ENCODE measurements around the gene ARFRP1.

Gene ARFRP1, protein sequence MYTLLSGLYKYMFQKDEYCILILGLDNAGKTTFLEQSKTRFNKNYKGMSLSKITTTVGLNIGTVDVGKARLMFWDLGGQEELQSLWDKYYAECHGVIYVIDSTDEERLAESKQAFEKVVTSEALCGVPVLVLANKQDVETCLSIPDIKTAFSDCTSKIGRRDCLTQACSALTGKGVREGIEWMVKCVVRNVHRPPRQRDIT

DNA sequence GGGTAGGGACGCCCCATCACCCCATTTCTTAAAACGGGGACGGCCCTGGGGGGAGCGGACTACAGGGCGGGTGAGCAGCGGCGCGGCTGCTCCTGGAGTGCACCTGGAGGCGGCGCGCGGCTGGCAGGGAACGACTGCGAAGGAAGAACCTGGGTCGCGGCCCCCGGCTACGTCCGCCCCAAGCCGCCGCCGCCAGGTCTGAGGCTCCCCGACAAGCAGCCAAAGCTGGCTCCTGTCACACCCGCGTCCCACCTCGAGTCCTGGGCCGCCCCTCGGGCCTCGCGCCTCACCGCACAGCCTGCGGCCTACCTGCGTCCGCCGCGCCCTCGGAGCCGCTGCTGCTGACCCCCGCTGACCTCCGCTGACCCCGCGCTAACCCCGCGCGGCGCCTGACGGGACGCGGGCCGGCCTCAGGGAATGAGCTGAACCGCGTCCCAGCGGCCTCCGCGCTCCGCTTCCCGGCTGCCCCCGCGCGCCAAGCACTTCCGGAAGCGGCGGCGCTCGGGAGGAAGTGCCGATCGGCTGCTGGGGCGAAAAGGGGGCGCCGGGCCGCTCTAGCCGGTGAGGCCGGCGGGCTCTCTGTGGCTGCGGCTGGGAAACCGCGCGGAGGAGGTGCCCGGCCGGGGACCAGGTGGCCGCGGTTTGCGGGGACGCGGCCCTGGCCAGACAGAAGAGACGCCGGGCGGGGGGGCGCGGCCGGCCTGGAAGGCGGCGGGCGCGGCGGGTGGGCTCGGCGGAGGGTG lies at the start of gene ARFRP1, which contains the start of gene ZGPAT:
TSS of gene ARFRP1 (minus strand) at position 419 of the 743 bp plus-strand sequence. CDS start 885 bp downstream, outside the sequence.
TSS of gene ZGPAT (plus strand) at position 482 of the 743 bp plus-strand sequence. CDS start 542 bp downstream, outside the sequence.
- peak; percentile 81 for DNase-seq (ENCODE audit: low read depth)

DNA sequence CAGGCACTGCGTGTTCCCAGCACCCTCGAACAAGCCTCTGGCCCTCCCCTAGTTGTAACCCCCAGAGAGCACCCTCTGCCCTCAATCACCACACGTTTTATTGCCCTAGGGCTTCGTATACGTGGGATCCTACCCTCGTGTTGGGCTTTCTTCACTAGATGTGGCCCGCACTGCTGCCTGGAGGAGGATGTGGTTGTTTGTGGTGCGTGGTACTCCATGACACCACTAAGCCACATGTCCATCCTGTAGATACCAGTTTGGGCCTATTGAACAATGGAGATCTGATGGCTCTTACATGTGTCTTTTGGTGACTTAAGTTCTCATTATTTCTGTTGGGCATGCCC lies 48.8 kb upstream of the ARFRP1 start:
- DNase-seq (ENCODE audit: low read depth), result no peak

GRCh38 chr20:63755933-63756647 lies 48.3 kb upstream of the ARFRP1 start:
- DNase-seq (ENCODE audit: low read depth), result no peak

DNA sequence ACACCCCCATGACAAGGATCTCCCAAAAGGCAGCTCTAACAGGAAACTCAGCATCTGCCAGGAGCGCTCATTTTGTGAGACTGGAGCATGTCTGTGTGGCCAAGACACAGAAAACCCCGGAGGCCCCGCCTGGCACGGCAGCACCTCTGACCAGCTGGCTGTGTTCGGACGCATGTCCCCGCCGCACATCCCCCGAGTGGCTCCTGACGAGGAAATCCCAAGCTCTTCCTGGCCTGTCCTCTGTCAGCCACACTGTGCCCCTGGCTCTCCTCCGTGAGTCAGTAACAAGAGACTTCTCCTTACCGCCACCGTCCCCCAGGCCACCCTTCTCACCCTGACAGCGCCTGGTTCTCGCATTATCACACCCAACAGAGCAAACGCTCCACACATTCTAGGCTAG lies 46.2 kb upstream of the ARFRP1 start:
- no peak for DNase-seq (ENCODE audit: low read depth)

- no peak for DNase-seq (ENCODE audit: low read depth)
These were observed 45.6 kb upstream of the ARFRP1 start for GRCh38 chr20:63753381-63753780.

DNA sequence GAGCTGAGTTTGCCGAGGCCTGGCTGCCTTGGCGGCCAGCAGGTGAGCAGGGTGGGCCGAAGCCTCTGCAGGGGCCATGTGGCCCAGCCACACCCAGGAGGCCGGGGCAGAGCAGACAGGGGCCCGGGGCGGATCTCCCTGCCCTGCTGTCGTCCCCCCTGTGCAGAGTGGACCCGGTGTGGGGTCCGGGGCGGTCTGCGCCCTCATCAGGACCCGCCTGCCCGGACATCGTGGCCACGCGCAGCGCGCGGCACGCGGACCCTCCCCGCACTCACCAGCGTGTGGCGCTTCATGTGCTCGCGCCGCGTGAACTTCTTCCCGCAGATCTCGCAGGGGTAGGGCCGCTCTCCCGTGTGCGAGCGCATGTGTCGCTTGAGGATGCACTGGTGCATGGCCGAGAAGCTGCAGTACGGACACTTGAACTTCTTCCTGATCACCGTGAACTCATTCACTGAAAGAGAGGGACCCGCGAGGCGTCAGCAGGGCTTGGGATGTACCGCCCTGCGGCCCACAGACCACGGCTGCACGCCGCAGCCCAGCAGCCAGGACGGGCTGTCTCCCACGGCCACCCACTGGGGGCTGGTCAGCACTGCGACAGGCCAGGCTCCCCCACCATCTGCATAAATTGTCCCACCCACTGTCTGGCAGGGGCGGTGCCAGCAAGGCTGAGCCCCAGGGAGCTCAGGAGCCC lies 44.8 kb upstream of the ARFRP1 start:
- DNase-seq (ENCODE audit: low read depth), result no peak

GRCh38 chr20:63751471-63752271 lies 43.9 kb upstream of the ARFRP1 start:
- DNase-seq (ENCODE audit: low read depth), result no peak

DNA sequence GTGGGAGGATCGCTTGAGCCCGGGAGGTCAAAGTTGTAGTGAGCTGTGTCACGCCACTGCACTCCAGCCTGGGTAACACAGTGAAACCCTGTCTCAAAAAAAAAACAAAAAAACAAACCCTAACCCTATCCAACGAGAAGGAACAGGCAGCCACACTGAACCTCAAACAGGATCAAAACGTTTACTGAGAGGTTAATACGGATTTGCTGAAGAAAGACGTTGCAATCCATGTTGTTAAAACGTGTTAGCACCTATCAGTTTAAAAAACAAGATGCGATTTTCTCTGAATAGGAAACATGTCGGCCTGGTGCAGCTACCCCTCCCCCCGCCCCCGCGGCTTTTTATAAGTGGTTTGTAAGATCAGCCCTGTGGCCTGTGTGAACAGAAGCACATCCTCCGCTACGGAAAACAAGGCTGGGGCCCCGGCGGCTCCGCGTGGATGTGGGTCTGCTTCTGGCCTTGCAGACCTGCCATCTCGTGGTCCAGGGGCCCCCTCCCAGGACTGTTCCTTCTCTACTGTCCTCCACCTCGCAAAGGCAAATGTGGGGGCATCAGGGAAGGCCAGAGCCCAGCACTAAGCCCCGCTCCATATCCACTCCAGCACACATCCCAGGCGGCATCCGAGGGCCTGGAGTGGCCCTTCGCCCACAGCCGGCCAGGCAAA lies 43.2 kb upstream of the ARFRP1 start:
- peak; percentile 59 for DNase-seq (ENCODE audit: low read depth)

- no peak for DNase-seq (ENCODE audit: low read depth)
These were observed 42.1 kb upstream of the ARFRP1 start for GRCh38 chr20:63749597-63750508.

GRCh38 chr20:63748934-63749270 lies 41.1 kb upstream of the ARFRP1 start:
- no peak for DNase-seq (ENCODE audit: low read depth)

DNA sequence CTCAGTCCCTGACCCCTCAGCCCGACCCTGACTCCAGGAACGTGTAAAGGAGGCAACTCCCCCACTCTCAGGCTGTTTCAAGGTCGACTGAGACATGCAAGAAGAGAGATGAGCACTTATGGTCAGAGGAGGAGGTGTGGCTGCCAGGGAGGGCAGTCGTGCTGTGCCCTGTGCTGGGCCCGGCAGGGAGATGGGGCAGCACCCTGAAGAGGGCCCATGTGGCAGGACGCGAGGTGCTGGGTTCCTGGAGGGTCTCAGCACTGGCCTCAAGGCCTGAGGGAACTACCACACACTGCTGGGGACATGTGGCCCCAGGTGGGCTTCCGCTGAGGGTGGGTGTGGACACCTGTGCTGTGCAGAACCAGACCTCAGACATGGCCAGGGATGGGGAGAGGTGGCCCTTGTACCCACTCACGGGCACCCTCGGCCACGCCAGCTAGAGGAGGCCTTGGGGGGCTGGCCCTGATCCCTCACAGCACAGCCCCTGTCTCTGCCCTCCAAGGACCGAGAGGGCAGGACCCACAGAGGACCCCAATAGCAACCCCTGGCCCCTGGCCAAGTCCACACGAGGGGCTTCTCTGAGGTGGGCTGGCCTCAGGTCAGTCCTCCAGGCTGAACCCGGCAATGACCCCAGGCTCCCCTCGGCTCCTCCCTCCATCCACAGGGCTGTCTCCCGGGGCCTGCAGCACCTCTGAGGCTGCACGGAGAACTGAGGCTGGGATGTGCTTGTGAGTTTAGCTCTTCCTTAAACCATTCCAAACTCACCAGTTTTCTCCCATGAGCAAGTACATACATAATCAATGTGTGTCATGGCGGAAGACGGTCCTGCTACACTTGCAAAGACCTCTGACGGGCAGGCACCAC lies 40.5 kb upstream of the ARFRP1 start:
- no peak for DNase-seq (ENCODE audit: low read depth)

DNA sequence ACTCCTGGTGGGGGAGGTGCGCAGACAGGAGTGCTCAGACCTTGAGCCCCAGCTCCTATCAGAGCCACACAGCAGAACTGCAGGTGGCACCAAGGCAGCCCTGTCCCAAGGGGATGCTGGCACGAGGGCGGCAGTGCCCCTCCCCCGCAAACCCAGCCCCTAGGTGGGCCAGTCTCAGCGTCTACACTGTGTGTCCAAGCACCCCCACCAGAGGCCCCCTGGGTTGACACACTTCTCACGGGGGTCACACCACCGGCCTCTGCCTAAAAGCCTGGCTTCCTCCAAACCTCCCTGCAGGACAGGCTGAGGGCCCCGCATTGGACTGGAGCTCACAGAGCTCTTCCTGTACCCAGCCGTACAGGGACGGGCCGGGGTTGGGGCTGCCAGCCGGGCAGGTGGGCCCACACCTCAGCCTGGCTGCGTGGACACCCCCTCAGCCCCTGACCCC lies 39.9 kb upstream of the ARFRP1 start:
- no peak for DNase-seq (ENCODE audit: low read depth)

DNA sequence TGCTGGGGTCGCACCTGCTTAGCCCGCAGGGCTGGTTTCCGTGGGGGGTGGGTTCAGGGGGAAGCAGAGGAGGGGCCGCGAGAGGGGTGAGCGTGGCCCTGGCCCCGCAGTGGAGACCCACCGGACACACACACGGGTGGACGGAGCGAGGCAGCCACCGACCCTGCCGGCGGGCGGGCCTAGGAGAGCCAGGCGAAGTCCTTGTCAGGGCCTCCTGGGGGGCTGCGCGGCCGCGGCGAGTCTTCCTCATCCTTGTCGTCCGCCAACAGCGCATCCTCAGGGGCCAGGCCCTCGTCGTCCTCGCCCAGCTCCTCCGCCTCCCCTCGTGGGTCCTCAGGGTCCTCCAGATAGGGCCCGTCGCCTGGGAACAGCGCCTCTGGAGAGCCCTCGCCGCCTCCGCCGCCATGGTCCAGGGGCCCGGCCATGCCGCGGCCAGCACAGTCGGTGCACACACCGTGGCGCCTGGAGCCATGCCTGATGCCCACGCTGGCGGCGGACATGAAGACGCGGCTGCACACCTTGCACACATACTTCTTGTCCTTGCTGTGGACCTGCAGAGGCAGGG lies 39.1 kb upstream of the ARFRP1 start:
- no peak for DNase-seq (ENCODE audit: low read depth)

GRCh38 chr20:63745961-63746731 lies 38.4 kb upstream of the ARFRP1 start:
- DNase-seq (ENCODE audit: low read depth), result no peak

DNA sequence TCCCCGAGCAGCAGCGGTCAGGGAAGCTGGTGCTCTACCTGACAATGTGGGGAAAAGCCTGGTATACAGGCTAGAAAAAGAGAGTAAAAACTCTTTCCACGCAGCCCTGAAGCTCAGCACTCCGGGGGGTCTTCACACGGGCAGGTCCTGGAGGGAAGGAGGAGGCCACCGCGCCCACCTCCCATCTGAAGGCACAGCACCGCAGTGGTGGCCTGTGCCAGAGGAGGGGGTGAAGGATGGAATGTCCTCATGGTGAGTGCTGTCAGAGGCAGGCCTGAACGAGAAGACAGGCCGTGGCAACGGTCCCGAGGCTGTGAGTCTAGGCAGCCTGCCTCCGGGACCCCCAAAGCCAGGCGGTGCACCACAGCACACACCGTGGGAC lies 37.6 kb upstream of the ARFRP1 start:
- no peak for DNase-seq (ENCODE audit: low read depth)

DNA sequence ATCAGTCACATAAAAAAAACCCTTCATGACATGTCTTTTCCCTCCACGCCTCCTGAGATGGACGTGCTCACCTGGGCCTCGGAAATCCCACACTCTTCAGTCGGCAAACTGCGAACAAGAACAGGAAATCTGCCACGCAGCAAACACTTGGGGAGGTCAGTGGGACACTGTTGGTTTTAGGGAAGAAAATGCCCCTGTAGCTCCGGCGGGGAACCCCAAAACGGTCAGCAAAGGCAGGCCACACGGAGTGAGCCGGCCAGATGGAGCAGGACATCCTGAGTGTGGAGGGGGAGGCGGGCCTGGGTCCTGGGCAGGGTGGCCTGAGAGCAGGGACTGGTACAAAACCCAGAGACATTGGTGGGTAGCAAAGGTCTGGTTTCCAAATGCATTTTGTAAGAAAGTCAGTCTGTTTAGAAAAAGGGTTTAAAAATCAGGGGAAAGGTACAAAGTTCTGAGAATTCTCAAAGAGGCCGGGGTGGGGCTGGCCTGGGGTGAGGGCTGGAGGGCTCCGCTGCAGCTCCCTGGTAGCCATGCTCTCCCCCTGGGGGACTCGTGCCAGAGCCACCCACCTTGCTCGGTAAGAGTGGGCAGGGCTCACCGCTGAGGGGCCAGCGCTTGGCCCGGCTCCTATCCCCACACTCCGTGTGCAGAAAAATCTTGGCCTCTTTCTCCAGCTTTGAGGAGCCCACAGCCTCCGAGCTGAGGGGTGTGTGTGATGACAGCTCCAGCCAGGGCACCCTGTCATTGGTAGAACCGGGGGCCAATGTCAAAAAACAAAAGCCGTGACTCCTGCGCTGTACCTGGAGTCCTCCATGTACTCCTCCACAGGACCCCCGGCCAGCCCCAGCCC lies 37.0 kb upstream of the ARFRP1 start:
- DNase-seq (ENCODE audit: low read depth), result no peak

DNA sequence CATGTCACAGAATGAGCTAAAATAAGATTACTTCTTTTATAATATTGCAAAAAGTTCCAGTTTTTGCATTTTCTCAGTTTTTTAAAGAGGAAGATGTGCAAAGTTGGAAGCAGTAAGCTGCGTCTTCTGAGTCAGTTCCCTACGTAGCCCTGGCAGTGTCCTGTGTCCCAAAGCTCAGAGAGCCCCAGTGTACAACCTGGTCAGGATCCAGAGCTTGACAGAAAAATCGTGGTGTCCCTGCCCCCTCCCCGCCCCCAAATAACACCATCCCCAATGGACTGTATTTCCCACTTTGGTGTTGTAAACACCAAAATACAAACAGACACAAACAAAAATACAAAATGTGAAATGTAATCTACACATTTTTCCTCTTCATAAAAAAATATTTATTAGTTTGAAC lies 36.4 kb upstream of the ARFRP1 start:
- no peak for DNase-seq (ENCODE audit: low read depth)
